GM12878 (cell line): Measurements from ENCODE around the gene GANC. TPM values are rescaled to one million over a fixed set of nuclear protein-coding genes. Genes with fewer than 3 reads are reported as not detected.
A peak's percentile ranks its signal among the peaks of the same experiment; 100 is the strongest.

Source experiments
- ATAC-seq: fragments of 200-7000 bp; cut with Tn5 transposase; 3 replicates; pipeline ENCODE4 v1.9.1; 2020; ENCODE audit warnings: mild to moderate bottlenecking, moderate library complexity
- BruUV-seq: library from RNA; stranded (reverse); fragments of 400-500 nt; replicated peaks from 2 replicates; lab custom pipeline; 2021; lab: Mats Ljungman, UMichigan
- CTCF ChIA-PET: fragments of 300-600 bp; sonication (Branson Sonifier 250); formaldehyde crosslinking; extraction: SDS; loops from one replicate; lab custom pipeline; 2021; ENCODE audit warnings: inconsistent platforms; lab: Yijun Ruan, JAX
- POLR2A ChIA-PET: fragments of 350-600 bp; formaldehyde crosslinking; extraction: SDS; loops from one replicate; lab custom pipeline; 2021; ENCODE audit warnings: inconsistent platforms; lab: Charles Lee
- RAD21 ChIA-PET: fragments of 300-600 bp; sonication (Branson Sonifier 250); formaldehyde crosslinking; loops from one replicate; lab custom pipeline; 2023; ENCODE audit warnings: antibody characterized with exemption; ENCODE audit not compliant: unreplicated experiment; lab: Charles Lee
- SMC1A ChIA-PET: fragments of 300-600 bp; sonication (Branson Sonifier 250); formaldehyde crosslinking; loops from one replicate; lab custom pipeline; 2023; ENCODE audit not compliant: unreplicated experiment, uncharacterized antibody; lab: Charles Lee
- DNase-seq: peaks from one replicate; pipeline ENCODE4 v3.0.0-alpha.2; 2011; ENCODE audit warnings: low read depth, low spot score
- FAIRE-seq: peaks from 3 replicates; lab custom pipeline; 2011; peaks lifted over from hg19 to GRCh38; lab: Jason Lieb, UNC
- H2AFZ ChIP-seq: 2 replicates; pipeline ENCODE4 v1.6.0; 2011; ENCODE audit warnings: low read depth, low read length, control low read depth; ENCODE audit not compliant: control insufficient read depth
- H3K27ac ChIP-seq: 2 replicates; pipeline ENCODE4 v1.5.1; 2011; ENCODE audit warnings: control low read depth; ENCODE audit not compliant: control insufficient read depth, insufficient read depth
- H3K27me3 ChIP-seq, 2 experiments: replicated peaks in 1 of 2; 2 replicates each; pipeline versions ENCODE4 v1.6.0 to v1.6.1; 2011; ENCODE audit warnings: low read length in 1 of 2; ENCODE audit not compliant: control insufficient read depth in 2 of 2, insufficient read depth in 2 of 2
- H3K36me3 ChIP-seq, 2 experiments: 2 replicates each; pipeline ENCODE4 v1.5.1; 2011; ENCODE audit warnings: low read length in 1 of 2; ENCODE audit not compliant: control insufficient read depth in 2 of 2, insufficient read depth in 2 of 2
- H3K4me1 ChIP-seq: 2 replicates; pipeline ENCODE4 v1.6.1; 2011; ENCODE audit warnings: mild to moderate bottlenecking, low read length, moderate library complexity, mixed read lengths; ENCODE audit not compliant: control insufficient read depth, insufficient read depth
- H3K4me2 ChIP-seq: 2 replicates; pipeline ENCODE4 v1.6.0; 2011; ENCODE audit warnings: control low read depth; ENCODE audit not compliant: control insufficient read depth, insufficient read depth
- H3K4me3 ChIP-seq: fragments of 200-600 bp; sonication (generic); 2 replicates; pipeline ENCODE4 v1.5.1; 2016
- H3K79me2 ChIP-seq: 2 replicates; pipeline ENCODE4 v1.6.0; 2011; ENCODE audit warnings: low read length; ENCODE audit not compliant: control insufficient read depth, insufficient read depth
- H3K9ac ChIP-seq: 2 replicates; pipeline ENCODE4 v1.8.0; 2011; ENCODE audit warnings: low read length, control low read depth, mixed read lengths; ENCODE audit not compliant: control insufficient read depth, insufficient read depth
- H3K9me3 ChIP-seq: replicated peaks from 3 replicates; pipeline ENCODE4 v1.5.1; 2011; ENCODE audit warnings: mild to moderate bottlenecking, low read length; ENCODE audit not compliant: control insufficient read depth, insufficient read depth
- H4K20me1 ChIP-seq: 2 replicates; pipeline ENCODE4 v1.6.0; 2011; ENCODE audit not compliant: control insufficient read depth, insufficient read depth
- BACH1 ChIP-seq: fragments of 450-650 bp; IDR thresholded peaks from 2 replicates; pipeline ENCODE4 v1.6.1; 2017; ENCODE audit warnings: mild to moderate bottlenecking, borderline replicate concordance
- BHLHE40 ChIP-seq, 2 experiments: fragments of 450-650 bp in 1 of 2; IDR thresholded peaks; 2 replicates each; pipeline ENCODE4 v1.6.1; 2011 to 2017; ENCODE audit warnings: low read depth in 2 of 2, borderline replicate concordance in 1 of 2, improper control_type of control experiment in 1 of 2, low read length in 1 of 2, mild to moderate bottlenecking in 1 of 2
- BRCA1 ChIP-seq: IDR thresholded peaks from 2 replicates; pipeline ENCODE4 v1.6.1; 2011; ENCODE audit warnings: low read depth, low read length, improper control_type of control experiment
- CBX5 ChIP-seq: sonication (generic); IDR thresholded peaks from 2 replicates; pipeline ENCODE4 v1.6.1; 2016; ENCODE audit warnings: low read depth, moderate library complexity, mild to moderate bottlenecking, inconsistent platforms
- CHD1 ChIP-seq: IDR thresholded peaks from 2 replicates; pipeline ENCODE4 v1.6.1; 2012; ENCODE audit warnings: low read depth, low read length, improper control_type of control experiment
- E2F4 ChIP-seq: IDR thresholded peaks from 2 replicates; pipeline ENCODE4 v1.6.1; 2012; ENCODE audit warnings: low read depth, low read length, improper control_type of control experiment
- EGR1 ChIP-seq, 2 experiments: IDR thresholded peaks; 1 replicate in 1 of 2; 2 replicates in 1 of 2; pipeline ENCODE4 v1.6.1; 2011 to 2012; ENCODE audit warnings: low read depth in 2 of 2, low read length in 2 of 2, borderline replicate concordance in 1 of 2, mild to moderate bottlenecking in 1 of 2, moderate library complexity in 1 of 2
- EZH2 ChIP-seq: IDR thresholded peaks from 2 replicates; pipeline ENCODE4 v1.6.1; 2012; ENCODE audit warnings: low read depth, mild to moderate bottlenecking, control low read depth, inconsistent platforms, low read length, borderline replicate concordance; ENCODE audit not compliant: control insufficient read depth
- GABPA ChIP-seq: IDR thresholded peaks from 2 replicates; pipeline ENCODE4 v1.6.1; 2014; ENCODE audit warnings: antibody characterized with exemption, low read depth, mild to moderate bottlenecking, inconsistent platforms
- HDAC2 ChIP-seq: fragments of 200-600 bp; sonication (generic); IDR thresholded peaks from 2 replicates; pipeline ENCODE4 v1.6.1; 2017
- PAX5 ChIP-seq: IDR thresholded peaks from 2 replicates; pipeline ENCODE4 v1.6.1; 2011; ENCODE audit warnings: low read depth, low read length, borderline replicate concordance
- RCOR1 ChIP-seq: conservative IDR thresholded peaks from 2 replicates; pipeline ENCODE4 v1.6.1; 2012; ENCODE audit warnings: low read depth, low read length, improper control_type of control experiment
- RELA ChIP-seq: fragments of 450-650 bp; IDR thresholded peaks from 2 replicates; pipeline ENCODE4 v1.8.0; 2014; ENCODE audit warnings: borderline replicate concordance; ENCODE audit not compliant: partially characterized antibody
- SIN3A ChIP-seq: IDR thresholded peaks from 2 replicates; pipeline ENCODE4 v1.6.1; 2012; ENCODE audit warnings: low read depth, low read length, improper control_type of control experiment
- SMAD5 ChIP-seq: IDR thresholded peaks from 2 replicates; pipeline ENCODE4 v1.6.1; 2016; ENCODE audit warnings: antibody characterized with exemption, low read depth
- SMC3 ChIP-seq: IDR thresholded peaks from 2 replicates; pipeline ENCODE4 v1.6.1; 2011; ENCODE audit warnings: low read length, improper control_type of control experiment, borderline replicate concordance
- STAT1 ChIP-seq: fragments of 450-650 bp; conservative IDR thresholded peaks from 2 replicates; pipeline ENCODE4 v1.6.1; 2014; ENCODE audit warnings: antibody characterized with exemption, mild to moderate bottlenecking
- STAT3 ChIP-seq: IDR thresholded peaks from 2 replicates; pipeline ENCODE4 v1.6.1; 2011; ENCODE audit warnings: low read depth, low read length, improper control_type of control experiment
- ZNF207 ChIP-seq: fragments of 450-650 bp; IDR thresholded peaks from 2 replicates; pipeline ENCODE4 v1.6.1; 2014; ENCODE audit warnings: antibody characterized with exemption, mild to moderate bottlenecking, borderline replicate concordance
- ZZZ3 ChIP-seq: IDR thresholded peaks from 2 replicates; pipeline ENCODE4 v1.6.1; 2011; ENCODE audit warnings: low read depth; ENCODE audit not compliant: control insufficient read depth, insufficient read length
- WGBS: methylation state at CpG from one replicate; pipeline ENCODE4 v1.1.6; 2016; ENCODE audit warnings: low lambda C conversion rate; ENCODE audit not compliant: insufficient replicate concordance, insufficient coverage; ENCODE audit errors: missing lambda C conversion rate; 5-methylcytosine and 5-hydroxymethylcytosine counted together
- in situ Hi-C: fragments of 300-500 bp; cut with MboI; formaldehyde crosslinking; loops from 9 replicates; pipeline ENCODE4 v1.14.3; 2018; ENCODE audit warnings: mixed read lengths
- intact Hi-C: fragments of 100-400 bp; cut with micrococcal nuclease; formaldehyde crosslinking; loops from one replicate; pipeline ENCODE4 v1.14.2; 2022; ENCODE audit not compliant: unreplicated experiment
- polyA plus RNA-seq, 11 experiments: library from polyadenylated mRNA; depleted of rRNA in 4 of 11; unstranded in 6 of 11; stranded (reverse) in 5 of 11; fragments of >200 nt; fragmentation: Nextera tagmentation in 4 of 11; fragmentation: Illumina TruSeq in 1 of 11; extraction: Ambion mirVana in 4 of 11; extraction: Trizol in 1 of 11; gene quantifications; 1 replicate in 1 of 11; 2 replicates in 10 of 11; pipeline versions ENCODE4 v1.2.1 to v1.2.3, GENCODE V29; 2011 to 2016; ENCODE audit warnings: inconsistent platforms in 2 of 11, missing spikeins in 2 of 11, low read depth in 1 of 11
- total RNA-seq, 4 experiments: library from RNA; depleted of rRNA in 3 of 4; stranded (reverse); fragments of >200 nt in 3 of 4; fragmentation: Illumina TruSeq in 1 of 4; extraction: Trizol in 1 of 4; gene quantifications; 2 replicates each; pipeline versions ENCODE4 v1.2.1 to v1.2.3, GENCODE V29; 2013 to 2021

The GANC gene
- total and polyA plus RNA-seq, 10 of the 15 experiments (the other 5 are each of a cell fraction or from before 2014, with no cell fraction given): 11.3 to 35.3 (median 23.0) TPM

- no peak for TF ChIP-seq E2F4
- TF ChIP-seq ZZZ3: no peak
- TF ChIP-seq RELA: no peak
- no peak for TF ChIP-seq CBX5
- no peak for TF ChIP-seq BACH1
- TF ChIP-seq STAT1: no peak
- no peak for TF ChIP-seq ZNF207
- no peak for TF ChIP-seq BRCA1
- no peak for TF ChIP-seq EGR1 (IDR thresholded peaks at IDR 0.05; ENCODE audit: borderline replicate concordance in 1 of 2, low read depth in 2 of 2, low read length in 2 of 2)
- no peak for TF ChIP-seq HDAC2
- TF ChIP-seq CHD1: no peak
- TF ChIP-seq SMAD5: no peak
Observed at GRCh38 chr15:42345504-42345903, 72.5 kb downstream of the GANC start (continued).

DNA sequence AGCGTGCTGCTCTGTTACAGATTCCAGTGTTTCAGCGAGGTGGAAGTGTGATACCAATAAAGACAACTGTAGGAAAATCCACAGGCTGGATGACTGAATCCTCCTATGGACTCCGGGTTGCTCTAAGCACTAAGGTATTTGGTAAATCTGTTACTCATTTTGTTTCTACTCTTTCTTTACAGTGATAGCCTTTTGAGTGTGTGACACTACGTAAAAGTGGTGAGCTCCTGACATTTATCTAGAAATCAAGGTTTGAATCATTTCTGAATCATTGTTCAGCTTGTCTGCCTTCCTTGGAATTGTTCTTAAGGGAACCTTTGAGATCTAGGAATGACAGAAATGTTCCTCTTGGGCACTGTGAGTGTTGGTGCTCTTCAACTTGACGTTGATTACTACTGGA lies 75.1 kb downstream of the GANC start:
- Histone ChIP-seq H3K27me3 (no peaks in the 10 kb centered on the region), H3K4me3 (no peak overlapping the region), H2AFZ (no peak overlapping the region), H3K9ac (no peak overlapping the region), H3K27ac (no peak overlapping the region), H3K4me2 (no peak overlapping the region), H3K36me3 (peaks cover 0 to 3% of the 10 kb centered on the region in 2 experiments; a peak in 2 of 4 replicates), H4K20me1 (no peaks in the 10 kb centered on the region), H3K79me2 (no peaks in the 10 kb centered on the region), H3K9me3 (no peaks in the 10 kb centered on the region), H3K4me1 (no peaks in the 10 kb centered on the region)
- CTCF ChIA-PET: no interaction called here
- no peak for DNase-seq
- in situ Hi-C loops: no loop called here
- TF ChIP-seq STAT3 (no peak), SIN3A (no peak), E2F4 (no peak), BHLHE40 (IDR thresholded peaks at IDR 0.05; ENCODE audit: borderline replicate concordance in 1 of 2, low read depth in 2 of 2, low read length in 1 of 2) (no peak), SMC3 (no peak), SMAD5 (no peak), GABPA (no peak), PAX5 (no peak), RCOR1 (no peak), EZH2 (no peak)
- intact Hi-C loops: no loop called here
- POLR2A ChIA-PET: interaction anchor here (0.6 kb wide), 1 partner anchor 243 kb away, joined by 5 read pairs; no protein-coding TSS in a partner anchor
- RAD21 ChIA-PET: no interaction called here
- ATAC-seq: no peak
- 82% methylated on average over 5 of the region's 5 CpGs for WGBS
- no TSS peak for BruUV-seq
- FAIRE-seq: peak; percentile 64
- SMC1A ChIA-PET: no interaction called here
